Measurements from ENCODE around the gene PPP2R2D. TPM values are rescaled to one million over a fixed set of nuclear protein-coding genes. Genes with fewer than 3 reads are reported as not detected.

PPP2R2D gene
- total and polyA plus RNA-seq, 4 donors, result 15.6 to 51.4 (median 22.0) TPM

DNA sequence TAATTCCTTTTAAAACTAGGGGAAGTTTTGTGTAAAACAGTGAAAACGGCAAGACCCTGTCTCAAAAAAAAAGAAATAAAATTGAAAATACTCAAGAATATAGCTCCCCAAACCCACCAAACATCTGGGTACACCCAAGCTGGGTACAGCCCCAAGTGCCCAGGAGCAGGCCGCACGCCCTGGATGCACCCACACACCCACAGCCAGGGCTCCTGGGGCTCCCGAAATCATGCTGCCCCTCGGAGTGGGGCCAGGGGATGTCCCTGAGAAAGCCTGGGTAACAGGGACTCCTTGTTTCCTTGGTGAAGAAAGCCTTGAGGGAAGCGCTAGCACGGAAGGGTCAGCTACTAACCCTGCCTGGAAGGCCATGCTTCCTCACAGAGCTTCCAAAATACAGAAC, 70.8 kb downstream of the PPP2R2D start:
- H3K36me3 ChIP-seq (ENCODE audit: control insufficient read depth in 4 of 4, insufficient read depth in 4 of 4, low read length in 4 of 4), result peaks cover 3 to 29% (median 22%) of the 10 kb centered on the region in 4 donors

DNA sequence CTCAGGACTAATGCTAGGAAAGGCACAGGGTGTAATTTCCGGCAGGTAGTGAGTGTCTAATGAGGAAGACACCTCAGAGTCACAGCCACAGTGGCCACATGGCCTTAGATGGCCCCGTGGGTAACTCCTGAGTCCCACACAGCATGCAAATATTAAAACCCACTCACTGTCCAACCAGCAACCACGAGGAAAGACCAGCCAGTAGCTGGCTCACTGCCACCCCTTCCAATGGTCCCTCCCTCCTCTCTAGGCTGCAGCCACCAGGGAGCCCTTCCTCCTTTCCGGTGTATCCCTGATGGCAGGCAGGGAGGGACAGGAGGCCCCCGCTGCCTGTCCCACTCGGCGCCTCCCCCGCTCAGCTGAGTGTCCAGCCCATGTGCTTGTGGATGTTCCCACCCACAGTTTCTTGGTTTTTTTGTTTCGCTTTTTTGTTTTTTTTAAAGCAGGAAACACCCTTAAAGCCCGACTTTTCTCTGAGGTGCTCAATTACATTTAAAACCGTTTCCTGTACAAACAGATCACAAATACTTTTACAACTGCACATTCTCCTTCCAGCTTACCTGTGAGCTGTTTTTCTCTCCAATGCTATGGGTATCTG, 71.8 kb downstream of the PPP2R2D start:
- WGBS, 2 donors, result 45 to 59% methylated on average over 11 of the region's 11 CpGs
- H3K27me3 ChIP-seq (ENCODE audit: control insufficient read depth in 3 of 3, insufficient read depth in 3 of 3, low read length in 2 of 3), result no peaks in the 10 kb centered on the region
- H3K36me3 ChIP-seq (ENCODE audit: control insufficient read depth in 4 of 4, insufficient read depth in 4 of 4, low read length in 4 of 4), result peaks cover 3 to 29% (median 20%) of the 10 kb centered on the region in 4 donors
- ATAC-seq (ENCODE audit: insufficient read depth, low FRiP score) (no peak), DNase-seq (peak; percentile 62 to 81 (median 66))
- peaks cover 0 to 13% (median 8%) of the 10 kb centered on the region in 5 donors for H3K4me1 ChIP-seq (ENCODE audit: control insufficient read depth in 5 of 5, insufficient read depth in 5 of 5, low read length in 5 of 5)
- H3K9ac ChIP-seq (ENCODE audit: insufficient read depth in 1 of 2, low read length in 2 of 2), result no peak overlapping the region
- TF ChIP-seq, protein P1, sequence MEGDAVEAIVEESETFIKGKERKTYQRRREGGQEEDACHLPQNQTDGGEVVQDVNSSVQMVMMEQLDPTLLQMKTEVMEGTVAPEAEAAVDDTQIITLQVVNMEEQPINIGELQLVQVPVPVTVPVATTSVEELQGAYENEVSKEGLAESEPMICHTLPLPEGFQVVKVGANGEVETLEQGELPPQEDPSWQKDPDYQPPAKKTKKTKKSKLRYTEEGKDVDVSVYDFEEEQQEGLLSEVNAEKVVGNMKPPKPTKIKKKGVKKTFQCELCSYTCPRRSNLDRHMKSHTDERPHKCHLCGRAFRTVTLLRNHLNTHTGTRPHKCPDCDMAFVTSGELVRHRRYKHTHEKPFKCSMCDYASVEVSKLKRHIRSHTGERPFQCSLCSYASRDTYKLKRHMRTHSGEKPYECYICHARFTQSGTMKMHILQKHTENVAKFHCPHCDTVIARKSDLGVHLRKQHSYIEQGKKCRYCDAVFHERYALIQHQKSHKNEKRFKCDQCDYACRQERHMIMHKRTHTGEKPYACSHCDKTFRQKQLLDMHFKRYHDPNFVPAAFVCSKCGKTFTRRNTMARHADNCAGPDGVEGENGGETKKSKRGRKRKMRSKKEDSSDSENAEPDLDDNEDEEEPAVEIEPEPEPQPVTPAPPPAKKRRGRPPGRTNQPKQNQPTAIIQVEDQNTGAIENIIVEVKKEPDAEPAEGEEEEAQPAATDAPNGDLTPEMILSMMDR (IDR thresholded peaks at IDR 0.05; ENCODE audit: control extremely low read depth, extremely low read depth), result no peak
- H3K4me3 ChIP-seq, result no peak overlapping the region
- H3K9me3 ChIP-seq (ENCODE audit: control insufficient read depth in 4 of 4, insufficient read depth in 3 of 4, low read length in 3 of 4), result no peaks in the 10 kb centered on the region
- no peak overlapping the region for H3K27ac ChIP-seq (ENCODE audit: low read depth in 1 of 2, low read length in 1 of 2)

More for the DNA sequence above, 70.8 kb downstream of the PPP2R2D start:
- no peak for ATAC-seq (ENCODE audit: insufficient read depth, low FRiP score)
- DNase-seq, result no peak
- Histone ChIP-seq H3K27ac (ENCODE audit: low read depth in 1 of 2, low read length in 1 of 2) (no peak overlapping the region), H3K4me3 (no peak overlapping the region), H3K9ac (ENCODE audit: insufficient read depth in 1 of 2, low read length in 2 of 2) (no peak overlapping the region), H3K4me1 (ENCODE audit: control insufficient read depth in 5 of 5, insufficient read depth in 5 of 5, low read length in 5 of 5) (peaks cover 0 to 13% (median 8%) of the 10 kb centered on the region in 5 donors), H3K27me3 (ENCODE audit: control insufficient read depth in 3 of 3, insufficient read depth in 3 of 3, low read length in 2 of 3) (no peaks in the 10 kb centered on the region), H3K9me3 (ENCODE audit: control insufficient read depth in 4 of 4, insufficient read depth in 3 of 4, low read length in 3 of 4) (no peaks in the 10 kb centered on the region)
- WGBS, 2 donors, result 92 to 95% methylated on average over 7 of the region's 7 CpGs
- TF ChIP-seq, protein P1 (IDR thresholded peaks at IDR 0.05; ENCODE audit: control extremely low read depth, extremely low read depth), result no peak

DNA sequence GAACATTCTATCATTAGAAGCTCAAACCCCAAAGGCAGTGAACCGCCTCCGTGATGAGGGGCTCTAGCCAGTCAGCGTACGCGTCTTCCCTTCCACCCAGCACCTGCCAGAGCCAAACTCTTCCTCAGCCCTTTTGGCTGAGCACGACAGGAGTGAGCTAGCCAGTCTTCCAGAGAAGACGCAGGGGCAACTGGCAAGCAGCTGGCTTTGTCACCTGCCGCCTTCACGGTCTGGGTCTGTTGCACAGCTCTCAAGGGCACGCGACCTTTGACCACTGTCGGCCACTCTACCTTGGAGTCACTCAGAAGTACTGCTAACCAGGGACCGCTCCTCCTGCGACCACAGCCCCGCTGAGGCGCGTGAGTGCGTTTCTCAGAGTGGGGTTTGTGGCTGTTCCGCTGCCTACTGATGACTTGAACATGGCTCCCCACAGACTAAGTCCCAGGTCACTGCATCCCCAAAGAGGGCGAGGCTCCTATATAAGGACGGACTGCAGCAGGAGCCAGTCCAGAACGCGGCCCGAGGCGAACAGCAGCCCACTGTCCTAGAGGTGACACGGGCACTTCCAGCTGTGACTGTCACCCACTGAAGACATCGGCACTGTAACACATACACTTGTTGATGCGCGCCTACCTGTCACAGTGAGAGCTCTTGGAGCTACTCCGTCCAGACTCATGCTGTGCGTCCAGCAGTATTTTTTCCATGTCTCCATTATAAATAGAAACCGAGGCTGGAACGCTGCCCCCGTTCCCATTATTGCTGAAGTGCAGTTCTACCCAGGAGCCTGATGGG, 72.5 kb downstream of the PPP2R2D start:
- Histone ChIP-seq H3K27ac (ENCODE audit: low read depth in 1 of 2, low read length in 1 of 2) (peak overlapping the region in 1 of 2 donors; percentile 2), H3K36me3 (ENCODE audit: control insufficient read depth in 4 of 4, insufficient read depth in 4 of 4, low read length in 4 of 4) (peaks cover 3 to 29% (median 20%) of the 10 kb centered on the region in 4 donors), H3K27me3 (ENCODE audit: control insufficient read depth in 3 of 3, insufficient read depth in 3 of 3, low read length in 2 of 3) (no peaks in the 10 kb centered on the region), H3K9me3 (ENCODE audit: control insufficient read depth in 4 of 4, insufficient read depth in 3 of 4, low read length in 3 of 4) (no peaks in the 10 kb centered on the region), H3K4me3 (no peak overlapping the region), H3K4me1 (ENCODE audit: control insufficient read depth in 5 of 5, insufficient read depth in 5 of 5, low read length in 5 of 5) (peaks cover 0 to 13% (median 8%) of the 10 kb centered on the region in 5 donors), H3K9ac (ENCODE audit: insufficient read depth in 1 of 2, low read length in 2 of 2) (no peak overlapping the region)
- DNase-seq (no peak), ATAC-seq (ENCODE audit: insufficient read depth, low FRiP score) (no peak)
- 92 to 95% methylated on average over 34 of the region's 34 CpGs for WGBS, 2 donors
- TF ChIP-seq, protein P1 (IDR thresholded peaks at IDR 0.05; ENCODE audit: control extremely low read depth, extremely low read depth), result no peak

All from lung (tissue), 12 donors.